Measurements from ENCODE around the gene PDZRN4. TPM values are rescaled to one million over a fixed set of nuclear protein-coding genes. Genes with fewer than 3 reads are reported as not detected.
"Not testable (repeated sequence)": the region's sequence is repeated elsewhere in the genome, so short reads cannot be mapped to it uniquely, and the experiment has no call there.

Gene PDZRN4
- total and polyA plus RNA-seq, 4 experiments from 2014 or later: not detected

- H3K27ac Mint-ChIP-seq; H3K36me3 ChIP-seq (ENCODE audit: insufficient read depth, low read length); CTCF ChIA-PET (ENCODE audit: partially characterized antibody); POLR2A ChIA-PET (ENCODE audit: partially characterized antibody); H3K27ac ChIP-seq (ENCODE audit: low read depth, low read length); H3K4me3 Mint-ChIP-seq; H3K27me3 ChIP-seq (ENCODE audit: insufficient read depth, low read length); H3K9me3 ChIP-seq (ENCODE audit: control insufficient read depth in 1 of 2, low read length in 2 of 2); intact Hi-C loops (cut with micrococcal nuclease); DNase-seq; H3K4me1 ChIP-seq (ENCODE audit: insufficient read depth, low read length); H3K9me3 Mint-ChIP-seq; H3K27me3 Mint-ChIP-seq; H3K36me3 Mint-ChIP-seq; H3K4me3 ChIP-seq (ENCODE audit: low read length in 2 of 2); H3K4me1 Mint-ChIP-seq: not testable (repeated sequence)
These were observed 75.1 kb downstream of the PDZRN4 start for GRCh38 chr12:41263196-41263595.

- H3K4me3 Mint-ChIP-seq: no peak overlapping the region
- CTCF ChIA-PET (ENCODE audit: partially characterized antibody): interaction anchor here (0.6 kb wide), 1 partner anchor 760 kb away, joined by 3 read pairs; no protein-coding TSS in a partner anchor
- H3K9me3 Mint-ChIP-seq: no peaks in the 10 kb centered on the region
- no peaks in the 10 kb centered on the region for H3K27me3 ChIP-seq (ENCODE audit: insufficient read depth, low read length)
- peaks cover 0 to 1% (median 0%) of the 10 kb centered on the region in 4 donors for H3K4me1 Mint-ChIP-seq
- no peak for DNase-seq
- H3K36me3 ChIP-seq (ENCODE audit: insufficient read depth, low read length): no peaks in the 10 kb centered on the region
- no peak overlapping the region for H3K27ac ChIP-seq (ENCODE audit: low read depth, low read length)
- H3K4me1 ChIP-seq (ENCODE audit: insufficient read depth, low read length): no peaks in the 10 kb centered on the region
- no peaks in the 10 kb centered on the region for H3K36me3 Mint-ChIP-seq
- H3K27ac Mint-ChIP-seq: no peak overlapping the region
- POLR2A ChIA-PET (ENCODE audit: partially characterized antibody): no interaction called here
- no peaks in the 10 kb centered on the region for H3K9me3 ChIP-seq (ENCODE audit: control insufficient read depth in 1 of 2, low read length in 2 of 2)
- H3K4me3 ChIP-seq (ENCODE audit: low read length in 2 of 2): no peak overlapping the region
- H3K27me3 Mint-ChIP-seq: peaks cover 0 to 4% of the 10 kb centered on the region in 2 donors
- intact Hi-C loops (cut with micrococcal nuclease): no loop called here
These were observed 76.2 kb downstream of the PDZRN4 start for GRCh38 chr12:41264281-41264680.

GRCh38 chr12:41269056-41269455, 80.9 kb downstream of the PDZRN4 start:
- no peak overlapping the region for H3K27ac Mint-ChIP-seq
- H3K4me1 Mint-ChIP-seq: peaks cover 0 to 1% (median 0%) of the 10 kb centered on the region in 4 donors
- Histone ChIP-seq H3K27ac (ENCODE audit: low read depth, low read length) (no peak overlapping the region), H3K27me3 (ENCODE audit: insufficient read depth, low read length) (no peaks in the 10 kb centered on the region), H3K9me3 (ENCODE audit: control insufficient read depth in 1 of 2, low read length in 2 of 2) (no peaks in the 10 kb centered on the region), H3K36me3 (ENCODE audit: insufficient read depth, low read length) (no peaks in the 10 kb centered on the region), H3K4me1 (ENCODE audit: insufficient read depth, low read length) (no peaks in the 10 kb centered on the region), H3K4me3 (ENCODE audit: low read length in 2 of 2) (no peak overlapping the region)
- intact Hi-C loops (cut with micrococcal nuclease): no loop called here
- CTCF ChIA-PET (ENCODE audit: partially characterized antibody): no interaction called here
- no peaks in the 10 kb centered on the region for H3K9me3 Mint-ChIP-seq
- POLR2A ChIA-PET (ENCODE audit: partially characterized antibody): no interaction called here
- H3K27me3 Mint-ChIP-seq: peaks cover 0 to 4% of the 10 kb centered on the region in 2 donors
- no peak for DNase-seq
- H3K36me3 Mint-ChIP-seq: no peaks in the 10 kb centered on the region
- H3K4me3 Mint-ChIP-seq: no peak overlapping the region

GRCh38 chr12:41271489-41271888, 83.4 kb downstream of the PDZRN4 start:
- Mint-ChIP-seq H3K9me3 (no peaks in the 10 kb centered on the region), H3K4me3 (no peak overlapping the region), H3K36me3 (no peaks in the 10 kb centered on the region), H3K27ac (no peak overlapping the region), H3K27me3 (peaks cover 3 to 6% of the 10 kb centered on the region in 2 donors), H3K4me1 (peaks cover 0 to 1% (median 0%) of the 10 kb centered on the region in 4 donors)
- no peaks in the 10 kb centered on the region for H3K9me3 ChIP-seq (ENCODE audit: control insufficient read depth in 1 of 2, low read length in 2 of 2)
- H3K27me3 ChIP-seq (ENCODE audit: insufficient read depth, low read length): no peaks in the 10 kb centered on the region
- no peak overlapping the region for H3K27ac ChIP-seq (ENCODE audit: low read depth, low read length)
- intact Hi-C loops (cut with micrococcal nuclease): no loop called here
- no peaks in the 10 kb centered on the region for H3K4me1 ChIP-seq (ENCODE audit: insufficient read depth, low read length)
- ChIA-PET CTCF (ENCODE audit: partially characterized antibody) (no interaction called here), POLR2A (ENCODE audit: partially characterized antibody) (no interaction called here)
- no peak for DNase-seq
- H3K4me3 ChIP-seq (ENCODE audit: low read length in 2 of 2): no peak overlapping the region
- no peaks in the 10 kb centered on the region for H3K36me3 ChIP-seq (ENCODE audit: insufficient read depth, low read length)

- Mint-ChIP-seq H3K4me3 (no peak overlapping the region), H3K4me1 (no peaks in the 10 kb centered on the region), H3K27me3 (peaks cover 3 to 7% of the 10 kb centered on the region in 2 donors), H3K36me3 (no peaks in the 10 kb centered on the region), H3K9me3 (no peaks in the 10 kb centered on the region), H3K27ac (no peak overlapping the region)
- H3K4me1 ChIP-seq (ENCODE audit: insufficient read depth, low read length): no peaks in the 10 kb centered on the region
- CTCF ChIA-PET (ENCODE audit: partially characterized antibody): interaction anchor here (1.4 kb wide), 1 partner anchor 1097 kb away, joined by 4 read pairs; no protein-coding TSS in a partner anchor
- intact Hi-C loops (cut with micrococcal nuclease): loop anchor here (5.0 kb wide), 2 partner anchors 828 to 1058 kb away; no protein-coding TSS in a partner anchor
- no peak overlapping the region for H3K27ac ChIP-seq (ENCODE audit: low read depth, low read length)
- H3K4me3 ChIP-seq (ENCODE audit: low read length in 2 of 2): no peak overlapping the region
- POLR2A ChIA-PET (ENCODE audit: partially characterized antibody): no interaction called here
- no peaks in the 10 kb centered on the region for H3K27me3 ChIP-seq (ENCODE audit: insufficient read depth, low read length)
- H3K9me3 ChIP-seq (ENCODE audit: control insufficient read depth in 1 of 2, low read length in 2 of 2): no peaks in the 10 kb centered on the region
- H3K36me3 ChIP-seq (ENCODE audit: insufficient read depth, low read length): no peaks in the 10 kb centered on the region
- DNase-seq: no peak
These were observed 86.5 kb downstream of the PDZRN4 start for GRCh38 chr12:41274643-41275042.

- CTCF ChIA-PET (ENCODE audit: partially characterized antibody): interaction anchor here (1.9 to 2.3 kb wide), 2 partner anchors 747 to 1095 kb away, joined by 8 to 12 read pairs; no protein-coding TSS in a partner anchor
These were observed 89.2 kb downstream of the PDZRN4 start for GRCh38 chr12:41277100-41277945.

GRCh38 chr12:41277946-41278267, 89.8 kb downstream of the PDZRN4 start:
- Histone ChIP-seq H3K36me3 (ENCODE audit: insufficient read depth, low read length) (no peaks in the 10 kb centered on the region), H3K4me1 (ENCODE audit: insufficient read depth, low read length) (no peaks in the 10 kb centered on the region), H3K9me3 (ENCODE audit: control insufficient read depth in 1 of 2, low read length in 2 of 2) (no peaks in the 10 kb centered on the region), H3K4me3 (ENCODE audit: low read length in 2 of 2) (no peak overlapping the region), H3K27ac (ENCODE audit: low read depth, low read length) (no peak overlapping the region), H3K27me3 (ENCODE audit: insufficient read depth, low read length) (no peaks in the 10 kb centered on the region)
- Mint-ChIP-seq H3K27ac (no peak overlapping the region), H3K9me3 (no peaks in the 10 kb centered on the region), H3K4me1 (no peaks in the 10 kb centered on the region), H3K36me3 (no peaks in the 10 kb centered on the region), H3K27me3 (peaks cover 3 to 7% of the 10 kb centered on the region in 2 donors), H3K4me3 (no peak overlapping the region)
- intact Hi-C loops (cut with micrococcal nuclease): loop anchor here (2.0 to 5.0 kb wide), 3 partner anchors 747 to 1054 kb away; no protein-coding TSS in a partner anchor
- ChIA-PET POLR2A (ENCODE audit: partially characterized antibody) (no interaction called here), CTCF (ENCODE audit: partially characterized antibody) (interaction anchor here (1.9 to 2.3 kb wide), 2 partner anchors 747 to 1094 kb away, joined by 8 to 12 read pairs; no protein-coding TSS in a partner anchor)
- DNase-seq: no peak

More at GRCh38 chr12:41277100-41277945, 89.2 kb downstream of the PDZRN4 start:
- Histone ChIP-seq H3K36me3 (ENCODE audit: insufficient read depth, low read length) (no peaks in the 10 kb centered on the region), H3K27ac (ENCODE audit: low read depth, low read length) (no peak overlapping the region), H3K9me3 (ENCODE audit: control insufficient read depth in 1 of 2, low read length in 2 of 2) (no peaks in the 10 kb centered on the region), H3K4me3 (ENCODE audit: low read length in 2 of 2) (no peak overlapping the region), H3K4me1 (ENCODE audit: insufficient read depth, low read length) (no peaks in the 10 kb centered on the region), H3K27me3 (ENCODE audit: insufficient read depth, low read length) (no peaks in the 10 kb centered on the region)
- intact Hi-C loops (cut with micrococcal nuclease): loop anchor here (2.0 to 5.0 kb wide), 3 partner anchors 747 to 1055 kb away; no protein-coding TSS in a partner anchor
- Mint-ChIP-seq H3K27ac (no peak overlapping the region), H3K36me3 (no peaks in the 10 kb centered on the region), H3K4me1 (no peaks in the 10 kb centered on the region), H3K27me3 (peaks cover 3 to 7% of the 10 kb centered on the region in 2 donors), H3K9me3 (no peaks in the 10 kb centered on the region), H3K4me3 (no peak overlapping the region)
- POLR2A ChIA-PET (ENCODE audit: partially characterized antibody): no interaction called here
- peak; percentile 2 to 16 (median 6) for DNase-seq

Data from CD4-positive, alpha-beta memory T cell (primary cell).